ENCODE results near the gene GABBR2. TPM values are rescaled to one million over a fixed set of nuclear protein-coding genes. Genes with fewer than 3 reads are reported as not detected.

Gene GABBR2
- polyA plus RNA-seq, 1 donor (not counting 4 experiments of a cell fraction or from before 2014, with no cell fraction given): 0.01 TPM

GRCh38 chr9:98678244-98678842 lies 30.4 kb downstream of the GABBR2 start:
- no peaks in the 10 kb centered on the region for H4K20me1 ChIP-seq (ENCODE audit: control insufficient read depth, extremely low read depth, insufficient read depth, low read length)
- no peak for DNase-seq (ENCODE audit: low read depth, low spot score)
- TF ChIP-seq EZH2 (IDR thresholded peaks at IDR 0.05; ENCODE audit: low read length) (no peak), CTCF (optimal IDR thresholded peaks at IDR 0.05 in 1 of 3, IDR thresholded peaks at IDR 0.05 in 1 of 3, conservative IDR thresholded peaks at IDR 0.05 in 1 of 3; ENCODE audit: extremely low read depth in 1 of 3, insufficient read depth in 2 of 3, low read length in 3 of 3) (peak; percentile 74 to 83 (median 80))
- FAIRE-seq: no peak
- no peaks in the 10 kb centered on the region for H3K79me2 ChIP-seq (ENCODE audit: control insufficient read depth, insufficient read depth, low read length)
- no peak overlapping the region for H3K9ac ChIP-seq (ENCODE audit: control insufficient read depth, extremely low read depth, insufficient read depth, low read length)
- no peaks in the 10 kb centered on the region for H3K36me3 ChIP-seq (ENCODE audit: control insufficient read depth in 2 of 2, extremely low read depth in 1 of 2, insufficient read depth in 2 of 2, low read length in 2 of 2)
- H3K4me2 ChIP-seq (ENCODE audit: control insufficient read depth, extremely low read depth, insufficient read depth, low read depth, low read length): no peak overlapping the region
- H3K27me3 ChIP-seq (ENCODE audit: control insufficient read depth, extremely low read depth, insufficient read depth, low read length): no peaks in the 10 kb centered on the region
- no peaks in the 10 kb centered on the region for H3K9me3 ChIP-seq (ENCODE audit: control insufficient read depth, low read depth, low read length)
- H2AFZ ChIP-seq (ENCODE audit: control insufficient read depth, low read length): no peak overlapping the region
- no peak overlapping the region for H3K4me3 ChIP-seq (ENCODE audit: control insufficient read depth in 2 of 3, extremely low read depth in 1 of 3, insufficient read depth in 2 of 3, low read depth in 1 of 3, low read length in 3 of 3)
- dilution Hi-C loops (cut with MboI; ENCODE audit: extremely low pct_ligation_motif_present, low sequenced_read_pairs): no loop called here
- no peaks in the 10 kb centered on the region for H3K9me1 ChIP-seq (ENCODE audit: control insufficient read depth, extremely low read depth, insufficient read depth, low read length)
- no peak overlapping the region for H3K27ac ChIP-seq (ENCODE audit: control insufficient read depth, insufficient read depth, low read length)
- H3K4me1 ChIP-seq (ENCODE audit: control insufficient read depth, extremely low read depth, insufficient read depth, low read length): no peaks in the 10 kb centered on the region

GRCh38 chr9:98673681-98674080 lies 35.1 kb downstream of the GABBR2 start:
- Histone ChIP-seq H3K9me3 (ENCODE audit: control insufficient read depth, low read depth, low read length) (no peaks in the 10 kb centered on the region), H3K4me3 (ENCODE audit: control insufficient read depth in 2 of 3, extremely low read depth in 1 of 3, insufficient read depth in 2 of 3, low read depth in 1 of 3, low read length in 3 of 3) (no peak overlapping the region), H3K27ac (ENCODE audit: control insufficient read depth, insufficient read depth, low read length) (no peak overlapping the region), H3K4me1 (ENCODE audit: control insufficient read depth, extremely low read depth, insufficient read depth, low read length) (no peaks in the 10 kb centered on the region), H3K36me3 (ENCODE audit: control insufficient read depth in 2 of 2, extremely low read depth in 1 of 2, insufficient read depth in 2 of 2, low read length in 2 of 2) (no peaks in the 10 kb centered on the region), H3K27me3 (ENCODE audit: control insufficient read depth, extremely low read depth, insufficient read depth, low read length) (no peaks in the 10 kb centered on the region), H3K79me2 (ENCODE audit: control insufficient read depth, insufficient read depth, low read length) (no peaks in the 10 kb centered on the region), H3K9ac (ENCODE audit: control insufficient read depth, extremely low read depth, insufficient read depth, low read length) (no peak overlapping the region), H3K4me2 (ENCODE audit: control insufficient read depth, extremely low read depth, insufficient read depth, low read depth, low read length) (no peak overlapping the region), H4K20me1 (ENCODE audit: control insufficient read depth, extremely low read depth, insufficient read depth, low read length) (no peaks in the 10 kb centered on the region), H3K9me1 (ENCODE audit: control insufficient read depth, extremely low read depth, insufficient read depth, low read length) (no peaks in the 10 kb centered on the region), H2AFZ (ENCODE audit: control insufficient read depth, low read length) (no peak overlapping the region)
- no peak for DNase-seq (ENCODE audit: low read depth, low spot score)
- no peak for FAIRE-seq
- dilution Hi-C loops (cut with MboI; ENCODE audit: extremely low pct_ligation_motif_present, low sequenced_read_pairs): no loop called here
- TF ChIP-seq CTCF (optimal IDR thresholded peaks at IDR 0.05 in 1 of 3, IDR thresholded peaks at IDR 0.05 in 1 of 3, conservative IDR thresholded peaks at IDR 0.05 in 1 of 3; ENCODE audit: extremely low read depth in 1 of 3, insufficient read depth in 2 of 3, low read length in 3 of 3) (no peak), EZH2 (IDR thresholded peaks at IDR 0.05; ENCODE audit: low read length) (no peak)
